IPS-18a (cell line): ENCODE data around the gene ERBIN.

Experiments
- H3K27ac ChIP-seq: one replicate; pipeline ENCODE4 v1.5.1; 2013; ENCODE audit warnings: low read length
- H3K27me3 ChIP-seq: one replicate; pipeline ENCODE4 v1.6.1; 2013; ENCODE audit warnings: mild to moderate bottlenecking, low read length; ENCODE audit not compliant: control insufficient read depth, insufficient read depth
- H3K36me3 ChIP-seq: one replicate; pipeline ENCODE4 v1.6.1; 2013; ENCODE audit warnings: low read depth, low read length; ENCODE audit not compliant: control insufficient read depth
- H3K4me1 ChIP-seq: one replicate; pipeline ENCODE4 v1.6.1; 2013; ENCODE audit warnings: low read depth, low read length; ENCODE audit not compliant: control insufficient read depth
- H3K4me3 ChIP-seq: one replicate; pipeline ENCODE4 v1.5.1; 2013; ENCODE audit warnings: low read length
- H3K9ac ChIP-seq: one replicate; pipeline ENCODE4 v1.6.1; 2013; ENCODE audit warnings: mild to moderate bottlenecking, low read length, moderate library complexity
- H3K9me3 ChIP-seq: one replicate; pipeline ENCODE4 v1.6.1; 2013; ENCODE audit warnings: low read depth, low read length; ENCODE audit not compliant: control insufficient read depth

The ERBIN gene

GRCh38 chr5:66072031-66072430 lies 145.7 kb downstream of the ERBIN start:
- Histone ChIP-seq H3K9me3 (no peaks in the 10 kb centered on the region), H3K27me3 (no peaks in the 10 kb centered on the region)

GRCh38 chr5:66074901-66075300 lies 148.5 kb downstream of the ERBIN start:
- no peaks in the 10 kb centered on the region for H3K4me1 ChIP-seq
- H3K9ac ChIP-seq, result no peak overlapping the region
- no peak overlapping the region for H3K4me3 ChIP-seq
- no peaks in the 10 kb centered on the region for H3K27me3 ChIP-seq
- peaks cover 16% of the 10 kb centered on the region for H3K36me3 ChIP-seq
- H3K27ac ChIP-seq, result no peak overlapping the region
- no peaks in the 10 kb centered on the region for H3K9me3 ChIP-seq

More at GRCh38 chr5:66072031-66072430, 145.7 kb downstream of the ERBIN start:
- Histone ChIP-seq H3K27ac (no peak overlapping the region), H3K4me3 (no peak overlapping the region), H3K9ac (no peak overlapping the region), H3K36me3 (peaks cover 8% of the 10 kb centered on the region), H3K4me1 (no peaks in the 10 kb centered on the region)

GRCh38 chr5:66080664-66081063 lies 154.3 kb downstream of the ERBIN start:
- Histone ChIP-seq H3K9ac (no peak overlapping the region), H3K36me3 (peaks cover 16% of the 10 kb centered on the region), H3K9me3 (no peaks in the 10 kb centered on the region), H3K27ac (no peak overlapping the region), H3K4me1 (no peaks in the 10 kb centered on the region), H3K27me3 (no peaks in the 10 kb centered on the region), H3K4me3 (no peak overlapping the region)

GRCh38 chr5:66089384-66089783 lies 163.0 kb downstream of the ERBIN start:
- no peaks in the 10 kb centered on the region for H3K4me1 ChIP-seq
- no peaks in the 10 kb centered on the region for H3K36me3 ChIP-seq
- H3K27ac ChIP-seq, result no peak overlapping the region
- H3K9me3 ChIP-seq, result peaks cover 14% of the 10 kb centered on the region
- no peaks in the 10 kb centered on the region for H3K27me3 ChIP-seq
- no peak overlapping the region for H3K9ac ChIP-seq
- no peak overlapping the region for H3K4me3 ChIP-seq

GRCh38 chr5:66100851-66101250 lies 174.5 kb downstream of the ERBIN start:
- Histone ChIP-seq H3K36me3 (no peaks in the 10 kb centered on the region), H3K9me3 (peaks cover 28% of the 10 kb centered on the region)

GRCh38 chr5:66113160-66113559 lies 186.8 kb downstream of the ERBIN start:
- Histone ChIP-seq H3K27ac (no peak overlapping the region), H3K4me3 (no peak overlapping the region), H3K9ac (no peak overlapping the region), H3K27me3 (no peaks in the 10 kb centered on the region), H3K9me3 (no peaks in the 10 kb centered on the region), H3K36me3 (no peaks in the 10 kb centered on the region), H3K4me1 (no peaks in the 10 kb centered on the region)

More at GRCh38 chr5:66100851-66101250, 174.5 kb downstream of the ERBIN start:
- H3K4me3 ChIP-seq, result no peak overlapping the region
- no peak overlapping the region for H3K9ac ChIP-seq
- H3K27me3 ChIP-seq, result no peaks in the 10 kb centered on the region
- H3K4me1 ChIP-seq, result no peaks in the 10 kb centered on the region
- H3K27ac ChIP-seq, result no peak overlapping the region

GRCh38 chr5:66118304-66118703 lies 191.9 kb downstream of the ERBIN start:
- Histone ChIP-seq H3K4me3 (no peak overlapping the region), H3K27ac (no peak overlapping the region), H3K9me3 (no peaks in the 10 kb centered on the region), H3K36me3 (no peaks in the 10 kb centered on the region), H3K27me3 (no peaks in the 10 kb centered on the region), H3K9ac (no peak overlapping the region), H3K4me1 (no peaks in the 10 kb centered on the region)

GRCh38 chr5:66122379-66123034 lies 196.1 kb downstream of the ERBIN start:
- no peaks in the 10 kb centered on the region for H3K9me3 ChIP-seq
- no peaks in the 10 kb centered on the region for H3K27me3 ChIP-seq
- H3K27ac ChIP-seq, result no peak overlapping the region
- H3K4me3 ChIP-seq, result no peak overlapping the region
- H3K9ac ChIP-seq, result no peak overlapping the region
- H3K36me3 ChIP-seq, result no peaks in the 10 kb centered on the region
- H3K4me1 ChIP-seq, result no peaks in the 10 kb centered on the region

- Histone ChIP-seq H3K27me3 (no peaks in the 10 kb centered on the region), H3K36me3 (no peaks in the 10 kb centered on the region), H3K9me3 (no peaks in the 10 kb centered on the region), H3K4me1 (no peaks in the 10 kb centered on the region), H3K27ac (no peak overlapping the region), H3K4me3 (no peak overlapping the region), H3K9ac (no peak overlapping the region)
These were observed 202.8 kb downstream of the ERBIN start for GRCh38 chr5:66129144-66129543.

GRCh38 chr5:66130493-66130892 lies 204.1 kb downstream of the ERBIN start:
- H3K4me1 ChIP-seq, result no peaks in the 10 kb centered on the region
- H3K9me3 ChIP-seq, result no peaks in the 10 kb centered on the region
- H3K27me3 ChIP-seq, result no peaks in the 10 kb centered on the region
- no peak overlapping the region for H3K4me3 ChIP-seq
- H3K36me3 ChIP-seq, result no peaks in the 10 kb centered on the region
- H3K9ac ChIP-seq, result no peak overlapping the region
- H3K27ac ChIP-seq, result no peak overlapping the region
